ENCODE results near the gene KREMEN2.

DNA sequence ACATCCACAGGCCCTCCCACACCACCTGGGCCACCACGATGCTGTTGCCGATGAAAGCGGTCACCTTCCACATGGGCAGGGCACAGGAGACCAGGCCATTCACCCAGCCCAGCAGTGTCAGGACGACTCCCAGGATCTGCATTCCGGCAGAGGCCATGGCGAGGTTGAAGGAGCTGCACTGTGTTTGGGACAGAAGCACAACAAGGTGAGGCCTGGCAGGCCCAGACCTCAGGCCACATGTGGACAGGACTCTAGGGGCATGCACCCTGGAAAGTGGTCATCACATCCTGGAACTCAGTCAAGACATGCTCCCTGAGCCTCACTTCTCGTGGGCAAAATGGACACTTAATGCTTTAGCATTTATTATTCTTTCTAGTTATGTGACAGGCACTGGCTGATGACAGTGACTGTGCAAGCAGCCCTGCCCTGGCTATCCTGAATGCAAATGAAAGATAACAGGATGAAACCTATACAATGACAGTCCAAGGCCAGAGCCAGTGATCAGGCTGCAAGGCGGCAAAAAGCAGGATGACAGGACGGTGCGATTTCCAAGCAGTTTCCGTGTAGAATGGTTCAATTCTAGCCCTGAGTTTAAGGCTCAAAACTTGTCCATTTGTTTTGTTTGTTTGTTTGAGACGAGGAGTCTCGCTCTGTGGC is 51.9 kb downstream of the KREMEN2 start:
- TF ChIP-seq GABPA (IDR thresholded peaks at IDR 0.05; ENCODE audit: low read depth, low read length): no peak
- no peak for TF ChIP-seq GABPA (CRISPR knock-in tag; IDR thresholded peaks at IDR 0.05; ENCODE audit: low read depth)
- no peak for TF ChIP-seq ZNF446 (CRISPR knock-in tag; IDR thresholded peaks at IDR 0.05)
- TF ChIP-seq ZNF235 (CRISPR knock-in tag; IDR thresholded peaks at IDR 0.05; ENCODE audit: borderline replicate concordance): no peak
- TF ChIP-seq, protein P1, sequence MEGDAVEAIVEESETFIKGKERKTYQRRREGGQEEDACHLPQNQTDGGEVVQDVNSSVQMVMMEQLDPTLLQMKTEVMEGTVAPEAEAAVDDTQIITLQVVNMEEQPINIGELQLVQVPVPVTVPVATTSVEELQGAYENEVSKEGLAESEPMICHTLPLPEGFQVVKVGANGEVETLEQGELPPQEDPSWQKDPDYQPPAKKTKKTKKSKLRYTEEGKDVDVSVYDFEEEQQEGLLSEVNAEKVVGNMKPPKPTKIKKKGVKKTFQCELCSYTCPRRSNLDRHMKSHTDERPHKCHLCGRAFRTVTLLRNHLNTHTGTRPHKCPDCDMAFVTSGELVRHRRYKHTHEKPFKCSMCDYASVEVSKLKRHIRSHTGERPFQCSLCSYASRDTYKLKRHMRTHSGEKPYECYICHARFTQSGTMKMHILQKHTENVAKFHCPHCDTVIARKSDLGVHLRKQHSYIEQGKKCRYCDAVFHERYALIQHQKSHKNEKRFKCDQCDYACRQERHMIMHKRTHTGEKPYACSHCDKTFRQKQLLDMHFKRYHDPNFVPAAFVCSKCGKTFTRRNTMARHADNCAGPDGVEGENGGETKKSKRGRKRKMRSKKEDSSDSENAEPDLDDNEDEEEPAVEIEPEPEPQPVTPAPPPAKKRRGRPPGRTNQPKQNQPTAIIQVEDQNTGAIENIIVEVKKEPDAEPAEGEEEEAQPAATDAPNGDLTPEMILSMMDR (CRISPR knock-in tag; IDR thresholded peaks at IDR 0.05): no peak
- TF ChIP-seq BRCA1 (CRISPR knock-in tag; IDR thresholded peaks at IDR 0.05): no peak
- no peak for TF ChIP-seq SCMH1 (CRISPR knock-in tag; IDR thresholded peaks at IDR 0.05; ENCODE audit: borderline replicate concordance)
- no peak for TF ChIP-seq DNMT1 (CRISPR knock-in tag; IDR thresholded peaks at IDR 0.05)
- TF ChIP-seq, protein P2, sequence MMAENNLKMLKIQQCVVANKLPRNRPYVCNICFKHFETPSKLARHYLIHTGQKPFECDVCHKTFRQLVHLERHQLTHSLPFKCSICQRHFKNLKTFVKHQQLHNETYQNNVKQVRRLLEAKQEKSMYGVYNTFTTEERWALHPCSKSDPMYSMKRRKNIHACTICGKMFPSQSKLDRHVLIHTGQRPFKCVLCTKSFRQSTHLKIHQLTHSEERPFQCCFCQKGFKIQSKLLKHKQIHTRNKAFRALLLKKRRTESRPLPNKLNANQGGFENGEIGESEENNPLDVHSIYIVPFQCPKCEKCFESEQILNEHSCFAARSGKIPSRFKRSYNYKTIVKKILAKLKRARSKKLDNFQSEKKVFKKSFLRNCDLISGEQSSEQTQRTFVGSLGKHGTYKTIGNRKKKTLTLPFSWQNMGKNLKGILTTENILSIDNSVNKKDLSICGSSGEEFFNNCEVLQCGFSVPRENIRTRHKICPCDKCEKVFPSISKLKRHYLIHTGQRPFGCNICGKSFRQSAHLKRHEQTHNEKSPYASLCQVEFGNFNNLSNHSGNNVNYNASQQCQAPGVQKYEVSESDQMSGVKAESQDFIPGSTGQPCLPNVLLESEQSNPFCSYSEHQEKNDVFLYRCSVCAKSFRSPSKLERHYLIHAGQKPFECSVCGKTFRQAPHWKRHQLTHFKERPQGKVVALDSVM (CRISPR knock-in tag; IDR thresholded peaks at IDR 0.05): no peak
- no peak for TF ChIP-seq YY1 (IDR thresholded peaks at IDR 0.05; ENCODE audit: insufficient read depth, insufficient replicate concordance, low read depth, low read length)
- TF ChIP-seq, protein P3, sequence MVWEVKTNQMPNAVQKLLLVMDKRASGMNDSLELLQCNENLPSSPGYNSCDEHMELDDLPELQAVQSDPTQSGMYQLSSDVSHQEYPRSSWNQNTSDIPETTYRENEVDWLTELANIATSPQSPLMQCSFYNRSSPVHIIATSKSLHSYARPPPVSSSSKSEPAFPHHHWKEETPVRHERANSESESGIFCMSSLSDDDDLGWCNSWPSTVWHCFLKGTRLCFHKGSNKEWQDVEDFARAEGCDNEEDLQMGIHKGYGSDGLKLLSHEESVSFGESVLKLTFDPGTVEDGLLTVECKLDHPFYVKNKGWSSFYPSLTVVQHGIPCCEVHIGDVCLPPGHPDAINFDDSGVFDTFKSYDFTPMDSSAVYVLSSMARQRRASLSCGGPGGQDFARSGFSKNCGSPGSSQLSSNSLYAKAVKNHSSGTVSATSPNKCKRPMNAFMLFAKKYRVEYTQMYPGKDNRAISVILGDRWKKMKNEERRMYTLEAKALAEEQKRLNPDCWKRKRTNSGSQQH (CRISPR knock-in tag; IDR thresholded peaks at IDR 0.05; ENCODE audit: low read depth): no peak
- TF ChIP-seq MAX (IDR thresholded peaks at IDR 0.05): no peak
- TF ChIP-seq KAT7 (CRISPR knock-in tag; IDR thresholded peaks at IDR 0.05; ENCODE audit: borderline replicate concordance): no peak
- TF ChIP-seq ESRRA (CRISPR knock-in tag; IDR thresholded peaks at IDR 0.05; ENCODE audit: low read depth): no peak
- TF ChIP-seq EP300 (IDR thresholded peaks at IDR 0.05; ENCODE audit: low read depth in 2 of 2, low read length in 2 of 2): no peak
- no peak for TF ChIP-seq EP300 (CRISPR knock-in tag; IDR thresholded peaks at IDR 0.05; ENCODE audit: borderline replicate concordance)

Measured in HepG2 (cell line).